ENCODE data around the gene KATNIP. TPM values are rescaled to one million over a fixed set of nuclear protein-coding genes. Genes with fewer than 3 reads are reported as not detected.

The KATNIP gene
- total and polyA plus RNA-seq, 2 of the 13 experiments (the other 11 are each of a cell fraction or from before 2014, with no cell fraction given) = 9.7 to 12.0 TPM

DNA sequence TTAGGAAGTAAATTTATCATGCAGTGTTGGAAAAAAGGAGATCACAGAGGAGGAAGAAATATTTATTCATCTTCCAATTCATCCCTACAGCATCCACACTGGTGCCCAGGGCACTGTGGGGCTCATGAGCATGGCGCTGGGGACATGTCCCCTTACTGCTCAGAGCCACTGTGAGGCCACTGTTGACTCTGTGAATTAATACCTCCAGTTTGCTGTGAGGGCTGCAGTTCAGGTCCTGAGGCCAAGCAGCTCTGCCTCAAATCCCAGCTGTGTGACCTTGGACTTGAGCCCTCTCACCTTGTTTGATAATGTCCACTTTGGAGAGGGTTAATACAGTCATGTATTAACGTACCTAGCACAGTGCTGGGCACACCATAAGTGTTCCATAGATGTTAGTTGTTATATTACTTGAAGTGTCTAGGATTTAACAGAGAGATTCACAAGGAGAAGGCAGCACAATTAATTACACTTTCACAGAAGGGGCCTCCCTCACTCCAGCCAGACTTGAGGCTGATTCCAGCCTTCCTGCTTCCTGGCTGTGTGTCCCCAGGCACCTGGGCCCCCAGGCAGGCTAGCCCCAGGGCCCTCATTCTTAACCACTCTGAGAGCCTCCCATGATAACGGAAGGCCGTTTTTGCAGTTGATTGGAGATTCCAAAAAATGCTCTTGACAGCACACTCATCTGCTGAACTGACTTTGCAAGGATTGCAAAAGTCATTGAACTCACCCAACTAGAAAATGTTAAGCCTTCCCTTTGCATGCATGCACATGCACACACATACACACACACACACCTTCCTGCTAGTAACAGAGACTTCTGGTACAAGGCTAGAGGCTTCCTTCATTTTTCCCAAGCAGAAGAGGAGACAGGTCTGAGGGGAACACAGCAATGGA is 29.4 kb downstream of the KATNIP start (continued):
- no peak for TF ChIP-seq CAMTA2 (CRISPR knock-in tag; IDR thresholded peaks at IDR 0.05; ENCODE audit: borderline replicate concordance)
- TF ChIP-seq LCORL (IDR thresholded peaks at IDR 0.05) = no peak
- TF ChIP-seq LCORL (CRISPR knock-in tag; IDR thresholded peaks at IDR 0.05) = peak; percentile 39; the same call in 1 of the 2 replicates
- TF ChIP-seq, protein P1, sequence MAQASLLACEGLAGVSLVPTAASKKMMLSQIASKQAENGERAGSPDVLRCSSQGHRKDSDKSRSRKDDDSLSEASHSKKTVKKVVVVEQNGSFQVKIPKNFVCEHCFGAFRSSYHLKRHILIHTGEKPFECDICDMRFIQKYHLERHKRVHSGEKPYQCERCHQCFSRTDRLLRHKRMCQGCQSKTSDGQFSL (CRISPR knock-in tag; IDR thresholded peaks at IDR 0.05) = no peak
- TF ChIP-seq MED8 (CRISPR knock-in tag; IDR thresholded peaks at IDR 0.05; ENCODE audit: insufficient replicate concordance) = no peak
- TF ChIP-seq ZNF747 (CRISPR knock-in tag; IDR thresholded peaks at IDR 0.05; ENCODE audit: borderline replicate concordance) = peak; percentile 73; the same call in 1 of the 2 replicates
- peak; percentile 36; the same call in 1 of the 2 replicates for TF ChIP-seq GATAD1 (CRISPR knock-in tag; IDR thresholded peaks at IDR 0.05)
- TF ChIP-seq SNAI1 (CRISPR knock-in tag; IDR thresholded peaks at IDR 0.05; ENCODE audit: borderline replicate concordance) = no peak
- TF ChIP-seq, protein P2, sequence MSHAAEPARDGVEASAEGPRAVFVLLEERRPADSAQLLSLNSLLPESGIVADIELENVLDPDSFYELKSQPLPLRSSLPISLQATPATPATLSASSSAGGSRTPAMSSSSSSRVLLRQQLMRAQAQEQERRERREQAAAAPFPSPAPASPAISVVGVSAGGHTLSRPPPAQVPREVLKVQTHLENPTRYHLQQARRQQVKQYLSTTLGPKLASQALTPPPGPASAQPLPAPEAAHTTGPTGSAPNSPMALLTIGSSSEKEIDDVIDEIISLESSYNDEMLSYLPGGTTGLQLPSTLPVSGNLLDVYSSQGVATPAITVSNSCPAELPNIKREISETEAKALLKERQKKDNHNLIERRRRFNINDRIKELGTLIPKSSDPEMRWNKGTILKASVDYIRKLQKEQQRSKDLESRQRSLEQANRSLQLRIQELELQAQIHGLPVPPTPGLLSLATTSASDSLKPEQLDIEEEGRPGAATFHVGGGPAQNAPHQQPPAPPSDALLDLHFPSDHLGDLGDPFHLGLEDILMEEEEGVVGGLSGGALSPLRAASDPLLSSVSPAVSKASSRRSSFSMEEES (CRISPR knock-in tag; IDR thresholded peaks at IDR 0.05) = no peak
- TF ChIP-seq ZNF460 (CRISPR knock-in tag; IDR thresholded peaks at IDR 0.05; ENCODE audit: borderline replicate concordance) = no peak
- 0 out of 2 replicates have a peak, but pooled peaks have one; percentile 16 for TF ChIP-seq HHEX (CRISPR knock-in tag; IDR thresholded peaks at IDR 0.05)
- no peak for TF ChIP-seq ZNF143 (CRISPR knock-in tag; IDR thresholded peaks at IDR 0.05)
- TF ChIP-seq, protein P3, sequence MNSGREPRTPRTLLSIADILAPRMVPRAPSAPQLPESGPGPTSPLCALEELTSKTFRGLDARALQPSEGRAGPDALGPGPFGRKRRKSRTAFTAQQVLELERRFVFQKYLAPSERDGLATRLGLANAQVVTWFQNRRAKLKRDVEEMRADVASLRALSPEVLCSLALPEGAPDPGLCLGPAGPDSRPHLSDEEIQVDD (CRISPR knock-in tag; IDR thresholded peaks at IDR 0.05; ENCODE audit: borderline replicate concordance) = no peak
- no peak for TF ChIP-seq AGO2 (optimal IDR thresholded peaks at IDR 0.05; ENCODE audit: low read depth, low read length)
- TF ChIP-seq, protein P4, sequence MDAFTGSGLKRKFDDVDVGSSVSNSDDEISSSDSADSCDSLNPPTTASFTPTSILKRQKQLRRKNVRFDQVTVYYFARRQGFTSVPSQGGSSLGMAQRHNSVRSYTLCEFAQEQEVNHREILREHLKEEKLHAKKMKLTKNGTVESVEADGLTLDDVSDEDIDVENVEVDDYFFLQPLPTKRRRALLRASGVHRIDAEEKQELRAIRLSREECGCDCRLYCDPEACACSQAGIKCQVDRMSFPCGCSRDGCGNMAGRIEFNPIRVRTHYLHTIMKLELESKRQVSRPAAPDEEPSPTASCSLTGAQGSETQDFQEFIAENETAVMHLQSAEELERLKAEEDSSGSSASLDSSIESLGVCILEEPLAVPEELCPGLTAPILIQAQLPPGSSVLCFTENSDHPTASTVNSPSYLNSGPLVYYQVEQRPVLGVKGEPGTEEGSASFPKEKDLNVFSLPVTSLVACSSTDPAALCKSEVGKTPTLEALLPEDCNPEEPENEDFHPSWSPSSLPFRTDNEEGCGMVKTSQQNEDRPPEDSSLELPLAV (CRISPR knock-in tag; conservative IDR thresholded peaks at IDR 0.05; ENCODE audit: low read depth) = no peak
- no peak for TF ChIP-seq U2AF2 (IDR thresholded peaks at IDR 0.05; ENCODE audit: low read depth, low read length)
- TF ChIP-seq TMF1 (CRISPR knock-in tag; IDR thresholded peaks at IDR 0.05; ENCODE audit: low read depth) = no peak
- TF ChIP-seq, protein P5, sequence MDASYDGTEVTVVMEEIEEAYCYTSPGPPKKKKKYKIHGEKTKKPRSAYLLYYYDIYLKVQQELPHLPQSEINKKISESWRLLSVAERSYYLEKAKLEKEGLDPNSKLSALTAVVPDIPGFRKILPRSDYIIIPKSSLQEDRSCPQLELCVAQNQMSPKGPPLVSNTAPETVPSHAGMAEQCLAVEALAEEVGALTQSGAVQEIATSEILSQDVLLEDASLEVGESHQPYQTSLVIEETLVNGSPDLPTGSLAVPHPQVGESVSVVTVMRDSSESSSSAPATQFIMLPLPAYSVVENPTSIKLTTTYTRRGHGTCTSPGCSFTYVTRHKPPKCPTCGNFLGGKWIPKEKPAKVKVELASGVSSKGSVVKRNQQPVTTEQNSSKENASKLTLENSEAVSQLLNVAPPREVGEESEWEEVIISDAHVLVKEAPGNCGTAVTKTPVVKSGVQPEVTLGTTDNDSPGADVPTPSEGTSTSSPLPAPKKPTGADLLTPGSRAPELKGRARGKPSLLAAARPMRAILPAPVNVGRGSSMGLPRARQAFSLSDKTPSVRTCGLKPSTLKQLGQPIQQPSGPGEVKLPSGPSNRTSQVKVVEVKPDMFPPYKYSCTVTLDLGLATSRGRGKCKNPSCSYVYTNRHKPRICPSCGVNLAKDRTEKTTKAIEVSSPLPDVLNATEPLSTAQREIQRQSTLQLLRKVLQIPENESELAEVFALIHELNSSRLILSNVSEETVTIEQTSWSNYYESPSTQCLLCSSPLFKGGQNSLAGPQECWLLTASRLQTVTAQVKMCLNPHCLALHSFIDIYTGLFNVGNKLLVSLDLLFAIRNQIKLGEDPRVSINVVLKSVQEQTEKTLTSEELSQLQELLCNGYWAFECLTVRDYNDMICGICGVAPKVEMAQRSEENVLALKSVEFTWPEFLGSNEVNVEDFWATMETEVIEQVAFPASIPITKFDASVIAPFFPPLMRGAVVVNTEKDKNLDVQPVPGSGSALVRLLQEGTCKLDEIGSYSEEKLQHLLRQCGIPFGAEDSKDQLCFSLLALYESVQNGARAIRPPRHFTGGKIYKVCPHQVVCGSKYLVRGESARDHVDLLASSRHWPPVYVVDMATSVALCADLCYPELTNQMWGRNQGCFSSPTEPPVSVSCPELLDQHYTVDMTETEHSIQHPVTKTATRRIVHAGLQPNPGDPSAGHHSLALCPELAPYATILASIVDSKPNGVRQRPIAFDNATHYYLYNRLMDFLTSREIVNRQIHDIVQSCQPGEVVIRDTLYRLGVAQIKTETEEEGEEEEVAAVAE (CRISPR knock-in tag; IDR thresholded peaks at IDR 0.05; ENCODE audit: borderline replicate concordance) = peak; percentile 73; the same call in 1 of the 2 replicates

Data from HepG2 (cell line).